ENCODE measurements around the gene NR6A1.

NR6A1 gene

DNA sequence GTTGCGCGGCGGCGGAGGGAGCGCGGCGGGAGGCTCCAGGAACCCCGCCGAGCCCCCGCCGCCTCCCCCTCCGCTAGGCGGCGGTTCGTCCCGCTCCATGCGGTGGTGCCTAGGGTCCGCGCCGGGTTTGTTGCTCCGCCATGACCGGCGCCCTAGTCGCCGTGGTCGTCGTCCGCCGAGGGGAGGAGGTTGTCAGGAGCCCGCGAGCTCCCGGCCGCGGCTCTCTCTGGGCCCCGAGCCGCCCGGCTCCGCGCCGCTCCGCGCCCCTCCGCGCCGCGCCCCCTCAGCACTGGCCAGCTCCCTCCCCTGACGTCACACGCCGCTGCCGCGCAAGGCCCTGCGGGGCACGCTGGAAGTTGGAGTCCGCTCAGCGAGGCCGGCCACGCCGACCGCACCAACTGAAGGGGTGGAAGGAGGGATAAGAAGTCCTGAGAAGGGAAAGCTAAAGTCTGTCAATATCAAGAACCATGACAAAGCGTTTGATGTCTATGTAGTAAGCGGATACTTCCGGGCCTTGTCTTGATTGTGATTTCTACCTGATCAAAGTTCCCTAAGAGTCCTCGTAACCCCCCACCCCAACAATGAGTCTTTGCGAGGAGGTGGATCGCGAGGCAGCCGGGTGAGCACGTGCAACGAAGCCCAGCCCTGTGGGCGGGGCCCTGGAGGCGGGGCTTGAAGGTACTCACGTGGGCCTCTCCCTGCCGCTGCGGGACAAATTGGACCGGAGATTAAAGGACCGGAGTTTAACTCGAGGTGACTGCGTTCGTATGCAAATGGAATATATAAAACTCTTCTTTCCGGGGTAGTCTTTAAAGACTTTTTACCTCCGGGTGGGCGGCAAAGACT, at the start of gene NR6A1:
TSS of gene NR6A1 (minus strand) at position 291 of the 846 bp plus-strand sequence.
- DNase-seq (ENCODE audit: low read depth in 2 of 2), result peak; percentile 88 to 90

DNA sequence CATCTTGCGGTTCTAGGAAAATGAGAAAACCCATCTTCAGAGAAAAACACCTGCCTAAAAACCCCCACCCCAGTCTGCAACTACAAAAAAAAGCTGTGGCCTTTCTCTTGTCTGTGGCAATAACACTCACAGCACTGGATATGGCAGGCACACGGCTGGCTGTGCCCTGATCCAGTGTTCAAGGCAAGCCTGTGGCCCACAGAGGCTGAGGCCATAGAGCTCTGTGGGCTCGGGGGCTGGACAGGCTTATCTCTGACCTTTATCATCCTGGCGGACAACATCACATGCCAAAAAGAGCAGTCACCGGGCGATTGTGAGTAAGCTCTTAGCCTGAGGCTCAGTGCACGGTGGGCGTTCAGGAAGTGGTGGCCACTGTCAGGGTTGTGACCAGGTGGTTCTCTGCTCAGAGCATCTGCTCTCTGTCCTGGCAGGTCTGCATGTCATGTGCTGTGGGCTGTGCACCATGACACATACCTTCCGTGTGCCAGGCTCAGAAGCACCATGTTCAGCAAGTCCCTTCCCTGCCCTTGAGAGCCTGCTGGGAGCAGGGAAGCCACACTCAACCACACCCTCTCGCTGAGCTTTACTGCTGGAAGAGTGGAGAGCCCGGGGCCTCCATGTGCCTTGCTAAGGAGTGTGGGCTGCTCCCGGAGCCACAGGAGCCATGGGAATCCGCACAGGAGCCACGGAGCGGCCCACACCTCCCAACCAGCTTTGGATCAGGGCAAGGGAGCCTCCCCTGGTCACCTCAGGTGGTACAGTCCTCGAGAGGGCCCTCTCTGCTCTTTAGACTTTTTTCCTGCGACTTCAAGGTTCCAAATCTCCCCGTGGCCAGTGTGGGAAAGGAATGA, 47.5 kb upstream of the NR6A1 start:
- peak in 1 of 2 donors; percentile 13 for DNase-seq (ENCODE audit: low read depth in 2 of 2)

DNA sequence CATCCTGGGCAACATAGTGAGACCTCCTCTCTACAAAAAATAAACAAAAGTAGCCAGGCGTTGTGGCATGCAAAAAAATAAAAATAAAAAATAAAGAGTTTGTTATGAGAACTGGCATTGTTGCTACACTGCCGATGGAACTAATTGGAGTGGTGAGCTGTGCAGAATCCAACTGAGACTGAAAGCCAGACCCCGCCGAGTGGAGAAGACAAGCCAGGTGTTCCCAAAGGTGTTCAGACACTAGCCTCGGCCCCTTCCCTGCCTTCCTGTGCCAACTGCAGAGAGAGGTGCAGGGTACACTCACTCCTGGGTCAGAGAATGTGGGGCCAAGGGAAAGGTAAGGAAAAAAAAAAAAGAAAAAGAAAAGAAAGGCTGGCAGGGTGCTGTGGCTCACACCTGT, 44.5 kb upstream of the NR6A1 start:
- DNase-seq (ENCODE audit: low read depth in 2 of 2), result no peak

- no peak for DNase-seq (ENCODE audit: low read depth in 2 of 2)
Observed at GRCh38 chr9:124814164-124814535, 43.0 kb upstream of the NR6A1 start.

GRCh38 chr9:124813501-124814163, 42.5 kb upstream of the NR6A1 start:
- DNase-seq (ENCODE audit: low read depth in 2 of 2), result no peak

GRCh38 chr9:124813041-124813440, 41.9 kb upstream of the NR6A1 start:
- no peak for DNase-seq (ENCODE audit: low read depth in 2 of 2)

DNA sequence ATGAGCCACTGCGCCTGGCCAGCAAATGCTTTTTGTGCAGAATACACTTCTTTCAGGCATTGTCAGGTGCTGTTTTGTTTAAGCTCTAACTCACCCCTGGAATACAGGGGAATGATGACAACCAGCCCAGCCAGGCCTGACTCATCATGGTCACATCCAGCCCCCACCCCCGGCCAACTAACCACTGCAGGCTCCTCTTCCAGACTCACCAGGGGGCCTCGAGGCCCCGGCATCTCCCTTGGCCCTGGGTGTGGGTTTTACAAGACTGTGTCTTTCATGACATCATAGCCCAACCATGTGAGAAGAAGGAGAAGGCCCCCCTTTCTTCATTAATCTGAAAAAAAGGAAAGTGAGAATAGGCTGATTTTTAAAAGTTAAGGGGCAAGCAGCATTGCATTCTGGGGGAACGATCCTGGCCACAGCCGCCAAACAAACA, 41.3 kb upstream of the NR6A1 start:
- DNase-seq (ENCODE audit: low read depth in 2 of 2), result no peak

GRCh38 chr9:124810663-124811355, 39.7 kb upstream of the NR6A1 start:
- DNase-seq (ENCODE audit: low read depth in 2 of 2), result no peak

GRCh38 chr9:124809741-124810500, 38.8 kb upstream of the NR6A1 start:
- no peak for DNase-seq (ENCODE audit: low read depth in 2 of 2)

GRCh38 chr9:124809211-124809610, 38.1 kb upstream of the NR6A1 start:
- no peak for DNase-seq (ENCODE audit: low read depth in 2 of 2)

DNA sequence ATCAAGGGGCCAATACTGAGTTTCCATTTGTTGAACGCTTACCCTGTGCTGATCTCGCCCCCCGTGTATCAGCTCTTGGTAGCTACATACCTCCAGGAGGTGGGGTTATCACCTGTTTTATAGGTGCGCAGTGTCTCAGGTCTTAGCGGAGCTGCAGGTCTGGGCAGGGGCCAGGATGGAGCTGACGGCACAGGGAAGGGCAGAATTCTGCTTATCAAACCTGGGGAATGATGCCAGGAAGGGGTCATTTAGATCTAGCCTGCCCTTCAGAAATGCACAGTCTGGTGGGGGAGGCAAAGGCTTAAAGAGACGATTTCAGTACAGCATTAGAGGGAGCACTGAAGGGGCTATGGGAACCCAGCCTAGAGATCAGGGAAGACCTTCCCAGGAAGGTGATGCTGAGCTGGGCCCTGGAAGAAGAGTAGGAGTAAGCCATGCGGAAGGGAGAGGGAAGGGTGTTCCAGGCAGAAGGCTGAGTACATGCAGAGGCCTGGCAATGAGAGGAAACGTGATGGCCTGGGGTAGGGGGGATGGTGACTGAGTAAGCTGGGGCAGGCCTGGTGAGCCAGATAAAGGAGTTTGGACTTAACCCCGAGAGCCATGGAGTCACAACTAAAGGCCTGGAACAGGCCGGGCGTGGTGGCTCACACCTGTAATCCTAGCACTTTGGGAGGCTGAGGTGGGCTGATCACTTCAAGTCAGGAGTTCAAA, 37.3 kb upstream of the NR6A1 start:
- DNase-seq (ENCODE audit: low read depth in 2 of 2), result no peak

DNA sequence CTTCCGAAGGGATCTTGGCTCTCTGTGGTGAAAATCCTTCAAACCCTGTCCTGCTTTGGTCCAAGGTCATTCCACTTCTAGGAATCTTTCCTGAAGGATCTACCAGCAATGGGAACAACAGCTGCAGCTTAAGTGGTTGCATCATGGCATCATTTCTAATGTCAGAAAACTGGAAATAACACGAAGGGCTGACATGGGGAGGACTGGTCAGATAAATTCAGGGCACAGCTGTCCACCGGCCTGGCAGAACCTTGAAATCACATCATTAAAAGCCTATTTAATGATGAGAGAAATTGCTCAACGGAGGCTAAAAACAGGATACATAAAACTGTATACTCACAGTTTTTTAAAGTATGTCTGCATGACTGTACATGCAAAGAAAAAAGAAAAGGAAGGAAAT, 34.1 kb upstream of the NR6A1 start:
- DNase-seq (ENCODE audit: low read depth in 2 of 2), result no peak

- no peak for DNase-seq (ENCODE audit: low read depth in 2 of 2)
Observed at GRCh38 chr9:124803911-124804310, 32.8 kb upstream of the NR6A1 start.

DNA sequence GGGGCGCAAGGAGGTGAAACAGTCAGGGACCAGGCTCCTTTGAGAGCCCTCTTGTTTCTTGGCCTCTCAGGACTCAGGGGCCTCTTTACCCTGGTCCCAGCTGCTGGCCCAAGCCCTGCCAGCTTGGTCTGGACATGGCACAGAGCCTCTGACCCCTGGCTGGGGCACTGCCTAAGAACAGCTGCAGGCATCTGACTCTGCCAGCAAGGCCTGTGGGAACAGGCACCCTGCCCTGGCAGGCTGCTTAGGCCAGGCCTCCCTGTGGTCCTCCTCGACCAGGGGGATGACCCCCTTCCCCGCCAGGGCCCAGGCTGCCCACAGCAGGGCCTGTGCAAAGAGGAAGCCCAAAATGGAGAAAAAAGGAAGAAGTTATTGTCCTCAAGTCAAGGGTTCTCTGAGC, 31.3 kb upstream of the NR6A1 start:
- DNase-seq (ENCODE audit: low read depth in 2 of 2), result no peak

DNA sequence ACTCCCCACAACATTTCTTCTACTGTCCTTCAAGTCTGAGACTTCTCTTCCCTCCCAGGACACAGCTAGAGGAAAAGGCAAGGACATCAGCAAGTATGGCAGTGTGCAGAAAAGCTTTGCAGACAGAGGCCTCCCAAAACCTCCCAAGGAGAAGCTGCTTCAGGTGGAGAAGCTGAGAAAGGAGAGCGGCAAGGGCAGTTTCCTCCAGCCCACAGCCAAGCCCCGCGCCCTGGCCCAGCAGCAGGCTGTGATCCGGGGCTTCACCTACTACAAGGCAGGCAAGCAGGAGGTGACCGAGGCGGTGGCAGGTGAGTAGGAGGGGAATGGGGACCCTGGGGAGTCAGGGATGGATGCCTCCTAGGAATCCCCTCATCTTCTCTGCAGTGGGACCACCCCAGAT, 30.2 kb upstream of the NR6A1 start:
- no peak for DNase-seq (ENCODE audit: low read depth in 2 of 2)

DNA sequence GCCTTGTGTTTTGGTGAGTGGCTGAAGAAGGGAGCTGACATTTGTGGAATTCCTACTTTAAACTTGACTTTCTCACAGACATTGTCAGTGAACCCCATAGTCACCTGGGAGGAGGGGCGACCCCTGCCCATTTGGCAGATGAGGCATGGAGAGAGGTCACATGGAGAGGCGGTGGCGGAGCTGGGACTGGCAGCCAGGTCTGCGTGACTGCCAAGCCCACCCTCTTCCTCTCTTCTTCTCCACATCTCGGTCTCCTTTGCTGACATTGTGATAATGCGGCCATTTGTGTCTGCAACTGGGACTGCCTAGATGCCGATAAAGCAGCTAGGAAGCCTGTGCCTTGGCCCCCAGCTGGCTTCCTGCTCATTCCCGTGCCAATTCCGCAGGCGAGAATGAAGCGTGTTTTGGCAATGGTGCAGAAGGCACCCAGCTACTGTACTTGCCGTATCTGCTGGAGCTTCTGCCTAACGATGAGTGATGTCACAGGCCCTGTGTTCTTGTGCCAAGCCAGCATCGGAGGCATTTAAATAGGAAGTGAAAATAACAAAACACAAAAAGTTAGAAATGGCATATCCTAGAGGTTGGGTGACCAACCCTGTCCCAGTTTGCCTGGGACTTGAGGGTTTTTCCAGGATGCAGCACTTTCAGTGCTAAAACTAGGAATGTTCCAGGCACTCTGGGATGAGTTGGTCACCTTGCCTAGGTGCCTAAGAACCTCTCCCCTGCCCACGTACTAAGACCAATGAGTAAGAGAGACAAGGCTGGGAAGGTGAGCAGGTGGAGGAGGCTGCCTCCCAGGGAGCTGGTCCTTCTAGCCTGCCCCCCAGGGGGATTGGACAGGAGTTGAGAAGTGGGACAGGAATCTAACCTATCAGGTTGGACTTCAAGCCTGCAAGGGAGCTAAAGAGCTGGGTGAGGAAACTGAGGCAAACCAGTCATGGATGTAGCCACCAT, 29.5 kb upstream of the NR6A1 start:
- no peak for DNase-seq (ENCODE audit: low read depth in 2 of 2)

DNA sequence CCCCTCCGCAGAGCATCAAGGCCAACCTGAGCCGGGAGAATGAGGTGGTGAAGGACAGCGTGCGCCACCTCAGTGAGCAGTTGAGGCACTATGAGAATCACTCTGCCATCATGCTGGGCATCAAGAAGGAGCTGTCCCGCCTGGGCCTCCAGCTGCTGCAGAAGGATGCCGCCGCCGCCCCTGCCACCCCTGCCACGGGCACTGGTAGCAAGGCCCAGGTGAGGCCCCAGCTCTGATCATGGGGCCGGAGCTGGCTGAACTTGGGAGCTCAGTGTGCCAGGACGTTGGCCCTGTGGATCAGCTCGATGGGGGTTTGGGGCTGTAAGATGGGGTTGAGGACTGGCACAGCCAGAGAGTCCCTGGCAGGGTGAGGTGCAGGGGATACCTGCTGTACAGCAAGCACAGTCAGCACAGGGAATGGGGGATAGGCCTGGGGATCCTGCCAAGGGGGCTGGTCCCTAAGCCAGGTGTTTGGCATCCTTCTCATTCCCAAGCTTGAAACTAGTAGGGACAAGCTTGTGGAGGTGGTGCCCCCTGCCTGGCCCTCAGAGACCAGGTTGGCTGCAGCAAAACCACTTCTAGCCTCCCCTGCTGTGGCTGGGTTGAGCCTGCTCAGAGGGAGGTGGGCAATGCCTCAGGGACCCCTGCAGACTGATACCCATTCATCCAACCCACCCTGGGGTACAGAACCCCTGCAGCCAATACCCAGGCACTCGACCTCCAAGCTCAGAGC, 28.3 kb upstream of the NR6A1 start:
- DNase-seq (ENCODE audit: low read depth in 2 of 2), result no peak

DNA sequence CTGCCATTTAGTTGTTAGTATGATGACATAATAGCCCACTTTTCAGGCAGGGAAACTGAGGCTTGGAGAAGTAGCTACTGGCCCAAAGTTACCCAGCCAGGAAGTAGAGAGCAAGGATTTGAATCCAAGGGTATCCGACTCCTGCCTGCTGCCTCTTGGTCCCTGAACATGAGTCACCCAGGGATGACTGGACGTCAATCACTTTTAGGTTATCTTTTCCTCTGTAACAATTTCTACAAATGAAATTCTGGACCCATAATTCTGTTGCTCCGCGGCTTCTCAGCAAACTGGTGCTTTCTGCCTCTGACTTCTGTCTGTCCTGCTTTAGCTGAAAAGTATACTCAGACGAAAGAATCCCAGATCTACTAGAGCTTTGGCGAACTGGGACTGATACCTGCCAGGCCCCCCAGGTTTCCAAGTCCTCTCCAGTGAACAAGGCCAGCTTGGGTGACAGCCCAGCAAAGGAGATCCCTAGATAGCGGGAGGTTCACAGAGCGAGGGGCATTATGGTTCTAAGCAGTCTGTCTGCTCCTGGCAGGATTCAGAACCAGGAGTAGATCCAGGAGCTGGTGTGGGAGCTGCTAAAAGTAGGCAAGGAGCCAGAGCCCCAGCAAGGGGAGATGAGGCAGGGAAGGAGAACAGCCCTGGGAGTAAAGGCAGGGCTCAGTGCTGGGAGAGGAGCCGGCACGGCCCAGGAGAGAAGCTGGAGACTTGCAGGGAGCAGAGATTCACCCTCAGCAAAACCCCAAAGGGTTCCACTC, 26.4 kb upstream of the NR6A1 start:
- DNase-seq (ENCODE audit: low read depth in 2 of 2), result no peak

Measured in stimulated activated CD8-positive, alpha-beta memory T cell treated with anti-CD3 and anti-CD28 coated beads, Interleukin-15, amount 100 ng/mL, for 48 hours (primary cell).